Neutrophil (primary cell): Measurements from ENCODE around the gene ZBTB26.

Source experiments
- H3K27ac ChIP-seq: fragments of 200-600 bp; sonication (generic); 2 replicates; pipeline ENCODE4 v1.5.1; 2016; ENCODE audit warnings: mild to moderate bottlenecking, moderate library complexity
- H3K27me3 ChIP-seq: fragments of 200-600 bp; sonication (generic); 2 replicates; pipeline ENCODE4 v1.6.0; 2016; ENCODE audit warnings: mild to moderate bottlenecking
- H3K36me3 ChIP-seq: fragments of 200-600 bp; sonication (generic); 2 replicates; pipeline ENCODE4 v1.5.1; 2017
- H3K4me1 ChIP-seq, 2 experiments: fragments of 200-600 bp in 1 of 2; sonication (generic) in 1 of 2; 1 replicate in 1 of 2; 2 replicates in 1 of 2; pipeline versions ENCODE4 v1.5.1 to v1.6.1; 2013 to 2016; ENCODE audit warnings: low read depth in 1 of 2, low read length in 1 of 2, mild to moderate bottlenecking in 1 of 2, moderate library complexity in 1 of 2; ENCODE audit not compliant: control insufficient read depth in 1 of 2, insufficient read depth in 1 of 2
- H3K4me3 ChIP-seq, 2 experiments: fragments of 200-600 bp in 1 of 2; sonication (generic) in 1 of 2; 1 replicate in 1 of 2; 2 replicates in 1 of 2; pipeline ENCODE4 v1.5.1; 2013 to 2016; ENCODE audit warnings: low read depth in 1 of 2, low read length in 1 of 2, mild to moderate bottlenecking in 1 of 2, moderate library complexity in 1 of 2
- H3K9me3 ChIP-seq: fragments of 200-600 bp; sonication (generic); 2 replicates; pipeline ENCODE4 v1.5.1; 2016
- TF ChIP-seq, protein P1 (sequence below): fragments of 200-600 bp; sonication (generic); IDR thresholded peaks from 2 replicates; pipeline ENCODE4 v1.5.1; 2016; ENCODE audit warnings: antibody characterized with exemption

ZBTB26 gene

GRCh38 chr9:122946461-122947005 is 15.2 kb upstream of the ZBTB26 start:
- Histone ChIP-seq H3K4me1 (peaks cover 6 to 8% of the 10 kb centered on the region in 2 experiments), H3K36me3 (no peaks in the 10 kb centered on the region), H3K4me3 (no peak overlapping the region), H3K27ac (no peak overlapping the region), H3K9me3 (no peaks in the 10 kb centered on the region), H3K27me3 (no peaks in the 10 kb centered on the region)
- TF ChIP-seq, protein P1, sequence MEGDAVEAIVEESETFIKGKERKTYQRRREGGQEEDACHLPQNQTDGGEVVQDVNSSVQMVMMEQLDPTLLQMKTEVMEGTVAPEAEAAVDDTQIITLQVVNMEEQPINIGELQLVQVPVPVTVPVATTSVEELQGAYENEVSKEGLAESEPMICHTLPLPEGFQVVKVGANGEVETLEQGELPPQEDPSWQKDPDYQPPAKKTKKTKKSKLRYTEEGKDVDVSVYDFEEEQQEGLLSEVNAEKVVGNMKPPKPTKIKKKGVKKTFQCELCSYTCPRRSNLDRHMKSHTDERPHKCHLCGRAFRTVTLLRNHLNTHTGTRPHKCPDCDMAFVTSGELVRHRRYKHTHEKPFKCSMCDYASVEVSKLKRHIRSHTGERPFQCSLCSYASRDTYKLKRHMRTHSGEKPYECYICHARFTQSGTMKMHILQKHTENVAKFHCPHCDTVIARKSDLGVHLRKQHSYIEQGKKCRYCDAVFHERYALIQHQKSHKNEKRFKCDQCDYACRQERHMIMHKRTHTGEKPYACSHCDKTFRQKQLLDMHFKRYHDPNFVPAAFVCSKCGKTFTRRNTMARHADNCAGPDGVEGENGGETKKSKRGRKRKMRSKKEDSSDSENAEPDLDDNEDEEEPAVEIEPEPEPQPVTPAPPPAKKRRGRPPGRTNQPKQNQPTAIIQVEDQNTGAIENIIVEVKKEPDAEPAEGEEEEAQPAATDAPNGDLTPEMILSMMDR = no peak

- Histone ChIP-seq H3K4me1 (peaks cover 16 to 18% of the 10 kb centered on the region in 2 experiments), H3K4me3 (no peak overlapping the region), H3K9me3 (no peaks in the 10 kb centered on the region), H3K27me3 (no peaks in the 10 kb centered on the region), H3K27ac (no peak overlapping the region), H3K36me3 (no peaks in the 10 kb centered on the region)
- TF ChIP-seq, protein P1 = no peak
Observed at GRCh38 chr9:122944960-122945888, 13.9 kb upstream of the ZBTB26 start.

DNA sequence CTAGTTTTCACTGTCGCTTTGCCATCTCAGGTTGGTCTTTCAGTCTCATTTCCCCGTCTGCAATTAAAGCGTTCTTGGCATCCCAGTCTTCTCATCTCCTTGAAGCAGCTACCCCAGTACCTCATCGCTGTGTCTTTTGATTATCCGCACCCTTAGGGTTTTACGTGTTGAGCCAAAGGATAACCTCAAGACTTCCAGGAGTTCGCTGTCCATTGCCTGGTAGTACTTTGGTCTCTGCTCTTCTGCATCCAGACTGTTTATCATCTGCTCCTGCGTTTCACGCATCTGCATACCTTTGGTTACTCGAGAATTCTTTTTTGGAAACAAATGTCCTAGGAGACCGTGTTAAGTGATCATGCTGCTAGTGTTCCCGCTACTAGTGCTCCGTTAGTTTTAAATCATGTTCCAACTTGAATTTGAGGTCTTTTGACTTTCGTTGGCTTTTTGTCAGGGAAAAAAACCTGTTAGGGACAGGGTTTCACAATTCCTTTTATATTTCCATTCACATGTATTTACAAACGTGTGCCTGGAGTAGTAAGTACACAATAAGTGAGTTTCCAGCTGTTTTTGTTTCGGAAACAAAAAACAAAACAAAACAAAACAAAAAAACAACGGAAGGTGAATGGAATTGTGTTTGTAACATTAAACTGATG is 10.4 kb upstream of the ZBTB26 start:
- Histone ChIP-seq H3K27ac (peak overlapping the region; percentile 90), H3K36me3 (peaks cover 15% of the 10 kb centered on the region), H3K9me3 (no peaks in the 10 kb centered on the region), H3K4me1 (peaks cover 18 to 21% of the 10 kb centered on the region in 2 experiments), H3K27me3 (no peaks in the 10 kb centered on the region), H3K4me3 (peak overlapping the region; percentile 85 to 96)
- TF ChIP-seq, protein P1 = no peak

GRCh38 chr9:122940749-122941581 is 9.7 kb upstream of the ZBTB26 start, which contains the start of gene RABGAP1:
Gene RABGAP1 (plus strand): TSS chr9:122941020. CDS start chr9:122957060, 16,040 bp downstream.
- TF ChIP-seq, protein P1 = no peak

DNA sequence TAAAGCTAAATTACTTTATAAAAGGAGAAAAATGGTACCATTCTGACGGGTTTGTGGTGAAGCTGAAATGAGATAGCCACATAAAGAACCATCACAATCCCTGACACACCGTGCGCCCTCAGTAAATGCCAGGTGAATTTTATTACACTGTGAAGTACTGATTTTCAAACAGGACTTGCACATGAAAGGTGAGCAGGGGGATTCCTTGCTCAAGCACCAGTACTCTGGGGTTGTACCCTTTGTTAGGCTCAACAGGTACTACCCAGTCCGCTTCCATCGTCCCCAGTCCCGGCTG is 9.1 kb upstream of the ZBTB26 start:
- Histone ChIP-seq H3K4me3 (peak overlapping the region; percentile 85 to 96), H3K27me3 (no peaks in the 10 kb centered on the region), H3K9me3 (no peaks in the 10 kb centered on the region), H3K4me1 (peaks cover 18 to 21% of the 10 kb centered on the region in 2 experiments), H3K36me3 (peaks cover 20% of the 10 kb centered on the region), H3K27ac (peak overlapping the region; percentile 90)
- TF ChIP-seq, protein P1 = no peak

More at GRCh38 chr9:122940749-122941581, 9.7 kb upstream of the ZBTB26 start, which contains the start of gene RABGAP1:
- Histone ChIP-seq H3K27me3 (no peaks in the 10 kb centered on the region), H3K4me3 (peak within 1 kb of the TSS; percentile 85 to 96), H3K36me3 (peaks cover 20% of the 10 kb centered on the region), H3K4me1 (peaks cover 18 to 21% of the 10 kb centered on the region in 2 experiments), H3K27ac (peak within 1 kb of the TSS; percentile 90), H3K9me3 (no peaks in the 10 kb centered on the region)
